Measurements from ENCODE around the gene JAKMIP1. TPM values are rescaled to one million over a fixed set of nuclear protein-coding genes. Genes with fewer than 3 reads are reported as not detected.

Gene JAKMIP1
- total RNA-seq, 6 donors from 2014 or later, result 0.40 to 6.8 (median 1.0) TPM

- no peak overlapping the region for H3K4me3 ChIP-seq
- TF ChIP-seq CTCF (IDR thresholded peaks at IDR 0.05), result no peak
- no peak for TF ChIP-seq POLR2AphosphoS5 (IDR thresholded peaks at IDR 0.05)
- TF ChIP-seq POLR2A (IDR thresholded peaks at IDR 0.05), result no peak
- TF ChIP-seq EP300 (IDR thresholded peaks at IDR 0.05), result no peak
- DNase-seq, result no peak
- ATAC-seq (ENCODE audit: low FRiP score in 2 of 2), result no peak
- no peak overlapping the region for H3K27ac ChIP-seq
- 79 to 87% methylated on average over 8 of the region's 8 CpGs for WGBS, 2 donors
- no peaks in the 10 kb centered on the region for H3K36me3 ChIP-seq
- no peaks in the 10 kb centered on the region for H3K27me3 ChIP-seq
- H3K9me3 ChIP-seq, result no peaks in the 10 kb centered on the region
- H3K4me1 ChIP-seq, result no peaks in the 10 kb centered on the region
Observed at GRCh38 chr4:6049985-6050384, 150.4 kb downstream of the JAKMIP1 start.

GRCh38 chr4:6049278-6049677 lies 151.1 kb downstream of the JAKMIP1 start:
- no peak for ATAC-seq (ENCODE audit: low FRiP score in 2 of 2)
- Histone ChIP-seq H3K36me3 (no peaks in the 10 kb centered on the region), H3K27me3 (no peaks in the 10 kb centered on the region), H3K9me3 (no peaks in the 10 kb centered on the region), H3K4me3 (no peak overlapping the region), H3K4me1 (no peaks in the 10 kb centered on the region), H3K27ac (no peak overlapping the region)
- WGBS, 2 donors, result 91 to 95% methylated on average over 12 of the region's 12 CpGs
- DNase-seq, result no peak
- TF ChIP-seq EP300 (IDR thresholded peaks at IDR 0.05) (no peak), CTCF (IDR thresholded peaks at IDR 0.05) (no peak), POLR2AphosphoS5 (IDR thresholded peaks at IDR 0.05) (no peak), POLR2A (IDR thresholded peaks at IDR 0.05) (no peak)

- WGBS, 2 donors, result 37 to 40% methylated on average over 12 of the region's 12 CpGs
- TF ChIP-seq EP300 (IDR thresholded peaks at IDR 0.05), result no peak
- no peak for TF ChIP-seq POLR2AphosphoS5 (IDR thresholded peaks at IDR 0.05)
- no peak for TF ChIP-seq POLR2A (IDR thresholded peaks at IDR 0.05)
- no peak for TF ChIP-seq CTCF (IDR thresholded peaks at IDR 0.05)
Observed at GRCh38 chr4:6048537-6048936, 151.8 kb downstream of the JAKMIP1 start.

GRCh38 chr4:6047130-6047673 lies 153.1 kb downstream of the JAKMIP1 start:
- WGBS, 2 donors, result 78 to 88% methylated on average over 13 to 15 of the region's 15 CpGs
- no peak for DNase-seq
- Histone ChIP-seq H3K9me3 (no peaks in the 10 kb centered on the region), H3K27me3 (no peaks in the 10 kb centered on the region), H3K4me1 (no peaks in the 10 kb centered on the region), H3K36me3 (no peaks in the 10 kb centered on the region), H3K27ac (no peak overlapping the region), H3K4me3 (no peak overlapping the region)
- no peak for ATAC-seq (ENCODE audit: low FRiP score in 2 of 2)
- TF ChIP-seq POLR2AphosphoS5 (IDR thresholded peaks at IDR 0.05) (no peak), CTCF (IDR thresholded peaks at IDR 0.05) (no peak), EP300 (IDR thresholded peaks at IDR 0.05) (no peak), POLR2A (IDR thresholded peaks at IDR 0.05) (no peak)

More at GRCh38 chr4:6048537-6048936, 151.8 kb downstream of the JAKMIP1 start:
- H3K4me3 ChIP-seq, result no peak overlapping the region
- DNase-seq, result no peak
- no peak for ATAC-seq (ENCODE audit: low FRiP score in 2 of 2)
- H3K27ac ChIP-seq, result no peak overlapping the region
- no peaks in the 10 kb centered on the region for H3K27me3 ChIP-seq
- H3K4me1 ChIP-seq, result no peaks in the 10 kb centered on the region
- no peaks in the 10 kb centered on the region for H3K36me3 ChIP-seq
- H3K9me3 ChIP-seq, result no peaks in the 10 kb centered on the region

- ATAC-seq (ENCODE audit: low FRiP score in 2 of 2) (no peak), DNase-seq (no peak)
- H3K4me3 ChIP-seq, result no peak overlapping the region
- TF ChIP-seq CTCF (IDR thresholded peaks at IDR 0.05) (no peak), POLR2AphosphoS5 (IDR thresholded peaks at IDR 0.05) (no peak), EP300 (IDR thresholded peaks at IDR 0.05) (no peak), POLR2A (IDR thresholded peaks at IDR 0.05) (no peak)
- H3K9me3 ChIP-seq, result no peaks in the 10 kb centered on the region
- no peak overlapping the region for H3K27ac ChIP-seq
- no peaks in the 10 kb centered on the region for H3K36me3 ChIP-seq
- H3K4me1 ChIP-seq, result no peaks in the 10 kb centered on the region
- WGBS, 2 donors, result 70 to 82% methylated on average over 9 to 11 of the region's 14 CpGs
- H3K27me3 ChIP-seq, result no peaks in the 10 kb centered on the region
Observed at GRCh38 chr4:6046526-6047129, 153.7 kb downstream of the JAKMIP1 start.

Data from upper lobe of left lung (tissue), 6 donors.